Spleen (tissue), 7 donors: Measurements from ENCODE around the gene RBBP8NL.

Experiments
- POLR2A ChIP-seq, 3 donors: fragments of 450-650 bp; IDR thresholded peaks; one replicate each; pipeline ENCODE4 v1.5.1; 2017; ENCODE audit warnings: antibody characterized with exemption in 3 of 3, mild to moderate bottlenecking in 1 of 3
- POLR2AphosphoS5 ChIP-seq, 3 donors: sonication (generic); formaldehyde crosslinking; IDR thresholded peaks; one replicate each; pipeline ENCODE4 v1.5.1; 2017; ENCODE audit warnings: antibody characterized with exemption in 3 of 3
- TF ChIP-seq, protein P1 (sequence below), 11 experiments: fragments of 200-600 bp in 7 of 11; fragments of 450-650 bp in 4 of 11; sonication (generic) in 4 of 11; IDR thresholded peaks in 8 of 11; conservative IDR thresholded peaks in 3 of 11; 1 replicate in 7 of 11; 2 replicates in 4 of 11; pipeline versions ENCODE4 v1.4.0 to v1.8.0; 2016 to 2021; ENCODE audit warnings: antibody characterized with exemption in 11 of 11, inconsistent platforms in 4 of 11, mild to moderate bottlenecking in 1 of 11
- donor health status: DM: no; HTN: no; CAD: no; lungs with moderate emphysema.
- donor health status: DM: no; HTN: no; CAD: no.
- donor health status: DM: no; HTN: no; CAD: no.

DNA sequence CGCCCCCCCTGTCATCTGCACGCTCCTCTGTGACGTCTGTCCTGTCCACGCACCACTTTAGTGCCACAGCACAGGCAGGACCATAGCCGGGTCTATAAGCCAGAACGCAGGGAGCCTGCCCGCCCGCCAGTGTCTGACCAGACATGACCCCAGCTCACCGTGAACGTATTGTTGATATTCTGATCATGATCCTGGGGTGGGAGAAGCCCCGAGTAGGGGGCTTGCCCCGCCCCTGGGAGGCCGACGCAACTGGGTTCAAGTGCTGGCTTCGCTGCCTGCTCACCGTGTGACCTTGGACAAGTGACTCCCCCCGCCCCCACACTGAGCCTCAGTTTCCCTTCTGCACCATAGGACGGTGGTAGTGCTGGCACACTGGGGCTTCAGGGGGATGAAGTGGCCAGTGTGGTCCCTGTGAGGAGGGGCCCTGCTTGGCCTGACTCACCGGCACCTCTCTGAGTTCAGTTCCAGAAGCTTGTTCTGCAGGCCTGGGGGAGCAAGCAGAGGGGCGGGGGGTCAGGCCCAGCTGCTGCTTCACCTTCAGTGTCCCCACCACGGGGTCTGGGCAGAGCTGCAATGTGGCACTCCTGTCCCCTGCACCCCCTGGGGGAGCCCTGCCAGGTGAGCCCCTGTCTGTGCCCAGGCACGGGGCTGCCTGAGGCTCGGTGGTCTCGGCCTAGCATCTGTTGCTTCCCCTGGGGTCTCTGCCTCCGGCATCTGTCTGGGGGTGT lies 9.2 kb downstream of the RBBP8NL start:
- TF ChIP-seq, protein P1, sequence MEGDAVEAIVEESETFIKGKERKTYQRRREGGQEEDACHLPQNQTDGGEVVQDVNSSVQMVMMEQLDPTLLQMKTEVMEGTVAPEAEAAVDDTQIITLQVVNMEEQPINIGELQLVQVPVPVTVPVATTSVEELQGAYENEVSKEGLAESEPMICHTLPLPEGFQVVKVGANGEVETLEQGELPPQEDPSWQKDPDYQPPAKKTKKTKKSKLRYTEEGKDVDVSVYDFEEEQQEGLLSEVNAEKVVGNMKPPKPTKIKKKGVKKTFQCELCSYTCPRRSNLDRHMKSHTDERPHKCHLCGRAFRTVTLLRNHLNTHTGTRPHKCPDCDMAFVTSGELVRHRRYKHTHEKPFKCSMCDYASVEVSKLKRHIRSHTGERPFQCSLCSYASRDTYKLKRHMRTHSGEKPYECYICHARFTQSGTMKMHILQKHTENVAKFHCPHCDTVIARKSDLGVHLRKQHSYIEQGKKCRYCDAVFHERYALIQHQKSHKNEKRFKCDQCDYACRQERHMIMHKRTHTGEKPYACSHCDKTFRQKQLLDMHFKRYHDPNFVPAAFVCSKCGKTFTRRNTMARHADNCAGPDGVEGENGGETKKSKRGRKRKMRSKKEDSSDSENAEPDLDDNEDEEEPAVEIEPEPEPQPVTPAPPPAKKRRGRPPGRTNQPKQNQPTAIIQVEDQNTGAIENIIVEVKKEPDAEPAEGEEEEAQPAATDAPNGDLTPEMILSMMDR (IDR thresholded peaks at IDR 0.05 in 8 of 11, conservative IDR thresholded peaks at IDR 0.05 in 3 of 11), result no peak
- TF ChIP-seq POLR2A (IDR thresholded peaks at IDR 0.05), result no peak
- TF ChIP-seq POLR2AphosphoS5 (IDR thresholded peaks at IDR 0.05), result no peak
